ENCODE results near the gene EPHA3.

DNA sequence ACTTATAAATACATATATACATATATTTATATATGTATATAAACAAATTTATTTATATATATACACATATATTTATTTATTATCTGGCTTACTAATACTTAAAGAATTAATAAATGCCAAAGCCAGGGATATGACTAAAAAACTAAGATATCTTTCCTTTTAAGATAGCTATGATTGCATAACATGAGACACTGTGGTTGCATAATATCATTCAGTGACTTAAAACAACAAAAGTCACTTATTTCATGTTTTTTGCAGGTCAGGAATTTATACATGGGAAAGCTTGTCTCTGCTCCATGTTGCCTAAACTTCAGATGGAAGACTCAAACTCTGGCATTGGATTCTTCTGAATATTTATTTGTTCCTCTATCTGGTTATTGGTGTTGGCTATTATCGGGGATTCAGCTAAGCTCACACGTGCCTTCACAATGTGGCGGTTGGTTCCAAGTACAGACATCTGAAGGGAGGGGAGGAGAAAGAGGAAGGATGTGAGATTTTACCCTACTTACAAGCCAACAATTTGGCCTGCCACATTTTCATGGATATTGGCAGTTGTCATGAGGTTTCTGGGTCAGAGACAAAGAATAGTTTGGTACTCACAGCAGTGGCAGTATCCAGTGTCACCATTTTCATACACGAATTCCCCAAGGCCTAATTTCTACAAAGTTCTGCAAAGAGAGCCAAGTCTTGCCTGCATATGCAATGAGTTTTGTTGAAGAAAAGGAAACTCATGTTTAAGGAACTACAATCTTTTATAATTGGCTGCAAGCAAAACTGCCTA is 381.6 kb downstream of the EPHA3 start:
- TF ChIP-seq, protein P1, sequence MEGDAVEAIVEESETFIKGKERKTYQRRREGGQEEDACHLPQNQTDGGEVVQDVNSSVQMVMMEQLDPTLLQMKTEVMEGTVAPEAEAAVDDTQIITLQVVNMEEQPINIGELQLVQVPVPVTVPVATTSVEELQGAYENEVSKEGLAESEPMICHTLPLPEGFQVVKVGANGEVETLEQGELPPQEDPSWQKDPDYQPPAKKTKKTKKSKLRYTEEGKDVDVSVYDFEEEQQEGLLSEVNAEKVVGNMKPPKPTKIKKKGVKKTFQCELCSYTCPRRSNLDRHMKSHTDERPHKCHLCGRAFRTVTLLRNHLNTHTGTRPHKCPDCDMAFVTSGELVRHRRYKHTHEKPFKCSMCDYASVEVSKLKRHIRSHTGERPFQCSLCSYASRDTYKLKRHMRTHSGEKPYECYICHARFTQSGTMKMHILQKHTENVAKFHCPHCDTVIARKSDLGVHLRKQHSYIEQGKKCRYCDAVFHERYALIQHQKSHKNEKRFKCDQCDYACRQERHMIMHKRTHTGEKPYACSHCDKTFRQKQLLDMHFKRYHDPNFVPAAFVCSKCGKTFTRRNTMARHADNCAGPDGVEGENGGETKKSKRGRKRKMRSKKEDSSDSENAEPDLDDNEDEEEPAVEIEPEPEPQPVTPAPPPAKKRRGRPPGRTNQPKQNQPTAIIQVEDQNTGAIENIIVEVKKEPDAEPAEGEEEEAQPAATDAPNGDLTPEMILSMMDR (IDR thresholded peaks at IDR 0.05 in 4 of 5, conservative IDR thresholded peaks at IDR 0.05 in 1 of 5) = no peak
- no peak for TF ChIP-seq POLR2A (IDR thresholded peaks at IDR 0.05)

Measured in gastrocnemius medialis (tissue), 4 donors.